GM18526 (cell line): ENCODE data around the gene RAB24.

Experiments
- POLR2A ChIP-seq: IDR thresholded peaks from 3 replicates; pipeline ENCODE4 v1.6.1; 2011; ENCODE audit not compliant: insufficient read length; ENCODE audit errors: extremely low read depth

RAB24 gene

GRCh38 chr5:177291735-177292134 is 11.8 kb downstream of the RAB24 start:
- TF ChIP-seq POLR2A, result no peak

DNA sequence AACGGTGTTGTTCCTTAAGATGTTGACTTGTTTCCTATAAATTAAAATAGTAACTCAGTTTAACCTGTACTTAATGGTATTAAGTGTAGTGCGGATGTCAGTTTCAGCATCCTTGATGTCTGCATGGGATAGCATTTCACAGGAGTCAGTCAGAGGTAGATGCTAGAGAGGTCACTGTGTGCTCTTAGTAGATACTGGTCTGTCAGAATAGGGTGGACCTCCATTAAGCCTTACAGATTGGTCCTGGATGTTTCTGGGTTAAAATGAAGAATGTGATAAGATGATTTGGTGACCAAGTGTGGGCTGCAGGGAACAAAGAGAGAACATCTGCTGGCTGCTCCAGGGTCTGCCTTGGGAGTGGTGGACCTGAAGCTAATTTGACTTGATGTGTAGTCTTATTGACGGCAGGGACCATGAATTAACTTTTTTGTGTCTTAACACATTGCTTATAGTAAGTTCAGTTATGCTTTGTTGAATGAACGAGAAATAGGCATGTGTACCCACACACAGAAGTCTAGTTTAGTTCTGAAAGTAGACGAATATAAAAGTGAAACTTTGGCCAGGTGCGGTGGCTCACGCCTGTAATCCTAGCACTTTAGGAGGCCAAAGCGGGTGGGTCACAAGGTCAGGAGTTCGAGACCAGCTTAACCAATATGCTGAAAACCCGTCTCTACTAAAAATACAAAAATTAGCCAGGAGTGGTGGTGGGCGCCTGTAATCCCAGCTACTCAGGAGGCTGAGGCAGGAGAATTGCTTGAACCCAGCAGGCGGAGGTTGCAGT is 12.5 kb downstream of the RAB24 start:
- no peak for TF ChIP-seq POLR2A

- TF ChIP-seq POLR2A, result no peak
These were observed 15.3 kb downstream of the RAB24 start for GRCh38 chr5:177288191-177288590.

GRCh38 chr5:177276886-177277285 is 26.6 kb downstream of the RAB24 start:
- TF ChIP-seq POLR2A, result no peak

DNA sequence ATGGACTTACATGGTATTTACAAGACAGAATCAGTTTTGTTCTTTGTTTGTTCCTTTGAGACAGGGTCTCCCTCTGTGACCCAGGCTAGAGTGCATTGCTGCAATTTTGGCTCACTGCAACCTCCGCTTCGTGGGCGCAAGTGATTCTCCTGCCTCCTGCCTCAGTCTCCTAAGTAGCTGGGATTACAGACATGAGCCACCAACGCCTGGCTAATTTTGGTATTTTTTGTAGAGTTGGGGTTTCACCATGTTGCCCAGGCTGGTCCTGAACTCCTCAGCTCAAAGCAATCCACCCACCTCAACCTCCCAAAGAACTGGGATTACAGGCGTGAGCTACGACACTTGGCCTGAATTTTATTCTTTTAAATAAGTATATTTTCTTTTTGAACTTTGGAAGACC is 27.6 kb downstream of the RAB24 start:
- no peak for TF ChIP-seq POLR2A

DNA sequence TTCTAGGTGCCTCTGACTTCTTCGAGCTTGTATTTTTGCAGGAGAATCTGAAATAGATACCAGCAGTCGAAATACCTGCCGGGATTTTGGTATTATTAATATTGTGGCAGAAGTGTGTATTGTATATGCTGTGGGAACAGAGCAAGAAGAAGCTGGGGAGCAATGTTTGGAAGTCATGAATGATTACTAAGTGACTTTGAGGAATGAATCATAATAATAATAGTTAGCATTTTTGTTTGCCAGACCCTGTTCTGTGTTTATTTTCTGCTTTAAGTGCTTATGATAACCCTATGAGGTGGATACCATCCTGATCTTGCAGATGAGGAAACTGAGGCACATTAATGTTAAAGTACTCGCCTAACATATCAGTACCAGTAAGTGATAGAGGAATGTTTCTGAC is 32.4 kb downstream of the RAB24 start:
- no peak for TF ChIP-seq POLR2A

DNA sequence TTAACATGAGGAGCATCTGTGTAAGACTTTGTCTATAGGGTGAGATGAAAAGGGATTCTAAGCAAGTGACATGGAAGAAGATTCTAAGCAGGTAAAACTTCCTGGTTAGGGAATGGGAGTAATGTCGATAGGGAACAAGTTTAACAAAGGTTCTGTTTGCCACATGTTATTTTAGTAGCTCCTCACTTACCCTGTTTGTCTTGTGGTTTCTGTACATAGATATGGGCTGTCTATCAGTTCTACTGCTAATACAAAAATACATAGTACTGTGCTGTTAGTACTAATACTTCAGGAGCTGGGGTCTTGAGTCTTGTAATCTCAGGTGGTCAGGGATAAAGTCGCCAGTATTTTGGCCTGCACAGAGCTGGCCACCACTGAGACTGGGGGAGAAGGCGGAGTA is 32.9 kb downstream of the RAB24 start:
- no peak for TF ChIP-seq POLR2A

GRCh38 chr5:177269976-177270375 is 33.5 kb downstream of the RAB24 start:
- TF ChIP-seq POLR2A, result no peak

DNA sequence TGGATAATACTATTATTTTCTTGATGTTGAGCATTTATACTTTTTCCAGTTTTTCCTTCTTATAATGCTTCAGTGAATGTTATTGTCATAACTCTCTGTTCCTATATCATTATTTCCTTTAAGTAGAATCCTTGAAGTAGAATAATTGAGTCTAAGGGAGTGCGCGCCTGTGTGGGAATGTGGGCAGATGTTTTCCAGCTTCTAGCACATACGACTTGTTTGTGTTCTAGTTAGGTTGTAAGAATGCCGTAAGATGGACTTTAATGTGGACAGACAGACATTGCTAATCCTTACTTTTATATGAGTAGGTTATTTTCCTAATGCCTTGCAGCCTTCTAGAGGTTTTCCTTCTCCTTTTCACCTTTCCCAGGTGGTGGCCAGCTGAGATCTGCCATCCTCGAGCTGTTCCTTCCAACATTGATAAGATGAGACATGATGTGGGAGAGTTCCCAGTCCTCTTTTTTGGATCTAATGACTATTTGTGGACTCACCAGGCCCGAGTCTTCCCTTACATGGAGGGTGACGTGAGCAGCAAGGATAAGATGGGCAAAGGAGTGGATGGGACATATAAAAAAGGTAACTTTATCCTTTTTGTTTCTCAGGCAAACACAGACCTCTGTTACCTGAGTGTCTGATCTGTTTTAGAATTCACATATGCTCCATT is 34.2 kb downstream of the RAB24 start:
- TF ChIP-seq POLR2A, result no peak

GRCh38 chr5:177265395-177265794 is 38.1 kb downstream of the RAB24 start:
- no peak for TF ChIP-seq POLR2A

GRCh38 chr5:177264178-177264577 is 39.3 kb downstream of the RAB24 start:
- no peak for TF ChIP-seq POLR2A

DNA sequence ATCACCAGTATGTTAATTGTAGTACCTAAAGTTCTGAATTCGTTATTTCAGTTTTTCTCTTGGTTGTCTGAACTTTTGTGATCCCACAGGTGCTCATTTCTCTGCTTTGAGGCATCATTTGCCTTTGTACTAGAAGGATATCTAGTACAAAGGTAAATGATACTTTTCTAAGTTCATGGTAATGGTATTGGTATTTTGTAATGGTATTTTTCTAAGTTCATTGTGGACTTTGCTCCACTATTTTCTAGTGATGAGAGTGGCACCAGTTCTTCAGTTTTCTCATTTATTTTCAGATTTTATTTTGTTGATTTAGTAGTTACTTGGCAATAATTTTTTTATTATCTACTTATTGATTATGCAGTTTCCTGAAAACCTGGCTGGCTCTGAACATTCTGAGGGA is 42.0 kb downstream of the RAB24 start:
- TF ChIP-seq POLR2A, result no peak

GRCh38 chr5:177260961-177261360 is 42.6 kb downstream of the RAB24 start:
- TF ChIP-seq POLR2A, result no peak

- TF ChIP-seq POLR2A, result no peak
These were observed 47.2 kb downstream of the RAB24 start for GRCh38 chr5:177256296-177256695.

GRCh38 chr5:177253252-177253651 is 50.3 kb downstream of the RAB24 start:
- TF ChIP-seq POLR2A, result no peak
